NCI-H1694 (cell line): ENCODE measurements around the gene FOXC1.

Experiments
- DNase-seq: peaks from one replicate; lab custom pipeline; 2025; lab: John Stamatoyannopoulos, UW

The FOXC1 gene

DNA sequence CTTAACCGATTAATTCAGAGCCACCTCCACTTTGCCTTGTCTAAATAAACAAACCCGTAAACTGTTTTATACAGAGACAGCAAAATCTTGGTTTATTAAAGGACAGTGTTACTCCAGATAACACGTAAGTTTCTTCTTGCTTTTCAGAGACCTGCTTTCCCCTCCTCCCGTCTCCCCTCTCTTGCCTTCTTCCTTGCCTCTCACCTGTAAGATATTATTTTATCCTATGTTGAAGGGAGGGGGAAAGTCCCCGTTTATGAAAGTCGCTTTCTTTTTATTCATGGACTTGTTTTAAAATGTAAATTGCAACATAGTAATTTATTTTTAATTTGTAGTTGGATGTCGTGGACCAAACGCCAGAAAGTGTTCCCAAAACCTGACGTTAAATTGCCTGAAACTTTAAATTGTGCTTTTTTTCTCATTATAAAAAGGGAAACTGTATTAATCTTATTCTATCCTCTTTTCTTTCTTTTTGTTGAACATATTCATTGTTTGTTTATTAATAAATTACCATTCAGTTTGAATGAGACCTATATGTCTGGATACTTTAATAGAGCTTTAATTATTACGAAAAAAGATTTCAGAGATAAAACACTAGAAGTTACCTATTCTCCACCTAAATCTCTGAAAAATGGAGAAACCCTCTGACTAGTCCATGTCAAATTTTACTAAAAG is 2.7 kb downstream of the FOXC1 start:
- no peak for DNase-seq

DNA sequence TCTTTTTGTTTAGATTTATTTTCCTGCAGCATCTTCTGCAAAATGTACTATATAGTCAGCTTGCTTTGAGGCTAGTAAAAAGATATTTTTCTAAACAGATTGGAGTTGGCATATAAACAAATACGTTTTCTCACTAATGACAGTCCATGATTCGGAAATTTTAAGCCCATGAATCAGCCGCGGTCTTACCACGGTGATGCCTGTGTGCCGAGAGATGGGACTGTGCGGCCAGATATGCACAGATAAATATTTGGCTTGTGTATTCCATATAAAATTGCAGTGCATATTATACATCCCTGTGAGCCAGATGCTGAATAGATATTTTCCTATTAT is 3.2 kb downstream of the FOXC1 start:
- DNase-seq, result no peak

DNA sequence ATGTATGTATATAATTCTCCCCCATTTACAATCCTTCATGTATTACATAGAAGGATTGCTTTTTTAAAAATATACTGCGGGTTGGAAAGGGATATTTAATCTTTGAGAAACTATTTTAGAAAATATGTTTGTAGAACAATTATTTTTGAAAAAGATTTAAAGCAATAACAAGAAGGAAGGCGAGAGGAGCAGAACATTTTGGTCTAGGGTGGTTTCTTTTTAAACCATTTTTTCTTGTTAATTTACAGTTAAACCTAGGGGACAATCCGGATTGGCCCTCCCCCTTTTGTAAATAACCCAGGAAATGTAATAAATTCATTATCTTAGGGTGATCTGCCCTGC is 3.6 kb downstream of the FOXC1 start:
- DNase-seq, result no peak

DNA sequence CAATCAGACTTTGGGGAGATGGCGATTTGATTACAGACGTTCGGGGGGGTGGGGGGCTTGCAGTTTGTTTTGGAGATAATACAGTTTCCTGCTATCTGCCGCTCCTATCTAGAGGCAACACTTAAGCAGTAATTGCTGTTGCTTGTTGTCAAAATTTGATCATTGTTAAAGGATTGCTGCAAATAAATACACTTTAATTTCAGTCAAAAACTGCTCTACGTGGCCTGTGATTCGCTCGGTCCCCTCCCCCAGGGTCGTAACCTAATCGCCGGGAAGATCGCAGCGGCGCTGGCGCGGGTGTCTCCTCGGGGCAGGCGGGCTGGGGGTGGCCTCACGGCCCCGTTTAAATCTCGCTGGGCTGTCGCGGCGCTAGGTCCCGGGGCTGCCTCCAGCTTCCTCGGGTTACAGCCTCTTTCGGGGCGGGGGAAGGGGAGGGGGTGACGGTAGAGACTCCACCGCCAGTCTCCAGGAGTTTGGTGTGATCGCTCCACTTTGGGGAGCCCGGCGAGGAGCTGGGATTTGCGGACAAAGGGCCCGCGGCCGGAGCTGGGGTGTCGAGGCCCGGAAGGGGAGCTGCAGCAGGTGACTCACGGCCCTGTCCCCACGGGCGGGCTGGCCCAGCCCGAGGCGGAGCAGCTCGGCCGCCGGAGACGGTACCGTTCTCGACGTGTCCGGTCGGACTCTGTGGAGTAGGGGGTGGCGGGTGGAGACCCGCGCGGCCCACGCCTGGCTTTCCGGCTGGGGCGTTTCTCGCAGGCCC is 4.2 kb downstream of the FOXC1 start:
- DNase-seq, result no peak

DNA sequence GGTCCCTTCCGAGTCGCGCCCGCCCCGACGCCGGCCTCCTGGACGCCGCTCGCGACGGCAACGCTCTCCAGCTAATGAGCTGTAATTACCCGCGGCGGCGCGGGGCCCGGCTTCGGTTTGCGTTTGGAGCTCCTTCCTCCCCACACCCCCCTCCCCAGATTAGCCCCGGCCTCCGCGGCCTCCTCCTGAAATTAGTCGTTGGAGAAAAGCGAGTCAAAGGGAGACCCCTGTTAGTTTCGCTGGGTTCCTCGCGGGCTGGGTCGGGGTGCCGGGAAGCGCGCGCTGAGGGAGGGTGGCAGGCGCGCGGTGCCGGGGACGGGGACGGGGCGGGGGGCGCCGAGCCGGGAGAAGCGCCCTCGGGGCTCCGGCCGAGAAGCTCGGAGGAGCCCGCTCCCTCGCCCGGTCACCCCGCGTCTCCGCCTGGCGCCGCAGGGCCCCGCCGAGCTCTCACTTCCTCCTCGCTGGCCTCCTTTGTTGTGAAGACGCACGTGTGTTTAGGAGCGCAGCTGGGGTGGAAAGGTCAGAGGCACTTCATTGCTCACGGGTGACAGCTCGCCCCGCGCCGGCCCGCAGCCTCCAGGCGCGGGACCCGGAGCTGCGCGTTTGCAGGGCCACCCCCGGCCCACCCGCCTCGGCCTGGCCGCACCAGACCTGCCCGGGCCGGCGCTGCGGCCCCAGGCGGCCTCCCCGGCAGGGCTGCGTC is 4.9 kb downstream of the FOXC1 start:
- DNase-seq, result no peak

DNA sequence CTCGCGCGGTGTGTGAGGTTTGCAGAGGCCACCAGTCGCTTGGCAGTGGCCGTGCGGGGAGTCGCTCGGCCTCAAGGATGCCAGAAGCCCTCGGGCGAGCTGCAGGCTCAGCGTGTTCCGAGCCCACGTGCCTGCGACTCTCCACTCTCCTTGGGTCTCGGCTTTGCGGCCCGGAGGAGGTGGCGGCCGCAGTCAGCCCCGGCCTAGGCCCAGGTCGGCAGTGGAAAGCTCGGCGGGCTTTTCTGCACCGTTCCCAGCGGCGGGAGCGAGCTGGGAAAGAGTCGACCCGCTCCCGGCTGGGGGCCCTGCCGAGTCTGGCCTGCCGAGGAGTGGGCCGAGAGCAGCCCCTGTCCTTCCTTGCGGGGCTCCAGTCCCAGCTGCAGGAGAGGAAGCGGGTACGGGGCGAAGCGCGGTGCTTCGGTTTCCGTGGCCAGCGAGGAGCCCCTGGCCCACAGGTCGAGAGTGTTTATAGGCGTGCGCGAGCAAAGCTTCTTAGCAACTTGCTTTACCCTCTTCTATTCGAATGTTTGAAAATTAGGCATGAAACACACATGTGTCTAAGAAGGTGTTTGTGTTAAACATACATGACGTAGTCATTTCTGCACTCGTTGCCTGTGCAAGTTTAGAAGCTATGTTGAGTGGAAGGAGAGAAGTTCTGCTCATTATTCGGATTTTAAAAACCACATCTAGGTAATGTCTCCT is 5.6 kb downstream of the FOXC1 start:
- DNase-seq, result no peak

DNA sequence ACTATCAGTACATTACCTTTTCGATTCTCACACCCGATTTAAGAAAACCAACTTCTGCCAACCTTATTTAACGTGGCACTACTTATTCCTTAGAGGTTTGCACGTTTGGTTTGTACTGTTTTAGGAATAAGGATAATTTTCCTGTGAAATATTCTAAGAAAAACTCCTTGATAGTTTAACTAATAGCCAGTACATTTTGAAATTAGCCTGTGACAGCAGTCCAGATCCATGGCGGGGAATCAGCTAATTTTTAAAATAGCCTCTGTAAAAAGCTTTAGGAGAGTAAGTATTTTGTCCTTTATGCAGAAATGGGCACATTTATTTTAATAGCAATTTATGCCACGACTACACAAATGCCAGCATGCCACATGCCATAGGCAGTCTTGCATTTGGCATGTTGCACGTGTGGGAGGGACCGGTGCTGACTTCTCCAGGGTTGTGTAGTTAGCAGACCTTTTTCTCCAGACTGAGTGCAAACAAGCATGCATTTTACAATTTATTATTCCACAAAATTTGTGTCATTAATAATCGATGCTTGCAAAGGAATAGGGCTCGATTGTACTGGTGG is 6.2 kb downstream of the FOXC1 start:
- DNase-seq, result no peak

DNA sequence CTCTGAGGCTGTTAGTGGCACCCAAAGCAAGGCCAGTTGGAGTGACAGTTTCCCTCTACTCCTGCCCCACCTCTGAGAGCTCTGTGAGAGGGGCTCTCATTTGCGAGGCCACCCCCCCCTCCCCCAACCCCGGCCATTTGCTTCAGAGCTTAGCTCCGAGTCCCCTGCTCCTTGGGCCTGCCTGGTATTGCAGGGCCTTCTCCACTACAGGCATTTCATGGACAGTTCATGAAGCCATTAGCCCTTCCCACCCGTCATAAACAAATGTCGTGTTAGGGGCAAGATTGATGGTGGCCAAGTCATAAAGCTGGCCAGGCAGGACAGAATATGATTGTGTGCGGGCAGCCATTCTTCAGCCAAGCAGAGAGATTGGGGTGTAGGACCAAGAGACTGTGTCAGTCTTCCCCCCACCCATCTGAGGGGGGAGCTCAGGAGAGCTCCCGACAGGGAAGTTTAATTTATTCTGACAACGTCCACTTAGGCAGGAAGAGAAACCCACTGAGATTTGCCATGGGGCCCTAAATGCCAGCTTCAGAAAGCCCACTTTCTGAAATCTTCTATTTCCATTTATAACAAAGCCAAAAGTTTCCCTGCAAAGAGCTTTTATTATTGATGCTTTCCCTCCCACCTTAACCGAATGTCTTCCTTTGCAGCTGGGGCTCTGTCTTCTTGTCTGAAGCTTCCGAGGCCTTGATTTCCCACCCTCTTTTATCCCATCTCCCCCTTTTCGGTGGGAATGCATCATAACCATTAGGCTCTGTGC is 7.2 kb downstream of the FOXC1 start:
- DNase-seq, result no peak

DNA sequence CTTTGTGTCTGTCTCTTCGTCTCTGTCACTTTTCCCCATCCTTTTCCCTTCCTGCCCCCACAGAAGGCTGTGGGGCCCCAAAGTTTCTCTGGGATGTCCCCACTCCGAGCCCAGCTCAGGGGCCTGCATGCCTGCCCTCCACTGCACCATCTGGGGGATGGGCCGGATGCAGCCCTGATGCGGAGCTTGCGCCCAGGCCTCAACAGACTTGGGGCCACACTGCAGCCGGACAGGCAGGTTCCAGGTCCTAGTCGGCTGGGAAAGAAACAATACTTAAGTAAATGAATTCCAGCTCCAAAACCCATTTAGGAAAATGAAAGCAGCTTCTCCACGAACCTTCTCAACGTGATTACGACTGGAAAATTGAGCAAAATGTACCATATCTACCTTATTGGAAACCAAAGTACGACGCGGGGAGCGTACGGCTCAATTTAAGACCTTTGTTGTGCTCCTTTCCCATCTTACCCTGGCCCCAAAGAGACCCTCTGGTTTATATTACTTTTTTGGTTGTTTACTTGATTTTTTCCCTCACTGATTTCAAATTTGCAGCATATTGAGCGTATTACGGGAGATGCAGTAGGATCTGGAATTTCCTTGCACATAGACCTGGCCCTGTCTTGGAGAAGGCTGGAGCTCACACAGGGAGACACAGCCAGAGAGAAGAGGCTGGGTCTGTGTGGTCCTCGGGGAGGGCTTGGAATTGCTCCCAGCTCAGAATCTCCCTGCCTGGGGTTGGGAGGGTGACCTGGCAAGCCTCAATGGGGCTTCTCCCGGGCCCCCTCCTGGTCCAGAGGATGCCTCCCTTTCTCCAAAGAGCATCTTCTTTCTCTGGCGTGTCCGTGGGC is 8.0 kb downstream of the FOXC1 start:
- DNase-seq, result no peak

DNA sequence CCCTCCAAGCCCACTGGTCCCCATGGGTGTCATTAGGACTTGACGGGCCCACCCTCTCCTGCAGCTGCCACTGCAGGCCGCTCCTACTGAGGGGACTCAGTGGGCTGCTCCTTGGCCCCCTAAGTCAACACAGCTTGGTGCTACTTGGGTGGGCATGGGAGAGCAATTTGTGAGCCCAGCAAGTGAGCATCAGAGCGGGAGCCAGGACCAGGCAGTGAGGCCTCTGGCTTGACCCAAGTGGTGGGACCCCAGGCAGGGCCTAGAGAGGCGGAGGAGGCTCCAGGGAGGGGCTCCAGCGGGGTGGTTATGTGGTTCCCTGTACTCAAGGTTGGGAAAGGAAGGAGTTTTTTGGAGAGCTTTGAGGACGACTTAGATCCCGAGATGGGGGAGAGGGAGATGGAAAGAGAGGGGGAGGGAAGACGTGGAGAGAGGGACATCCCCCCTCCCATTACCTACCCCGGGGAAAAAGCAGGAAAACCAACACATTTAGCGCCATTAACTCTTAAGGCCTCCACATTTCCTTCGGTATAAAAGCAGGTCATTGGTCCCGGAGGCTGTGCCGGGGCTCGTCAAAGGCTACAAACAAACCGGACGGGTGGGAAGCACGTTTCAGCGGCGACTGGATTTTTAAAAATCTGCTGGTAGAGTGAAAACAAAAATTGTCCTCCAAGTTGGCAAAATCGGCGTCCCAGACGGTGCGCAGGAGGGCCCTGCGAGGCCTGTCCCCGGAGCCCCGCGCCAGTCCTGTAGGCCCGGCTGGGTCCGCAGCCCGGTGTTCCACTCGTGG is 8.8 kb downstream of the FOXC1 start:
- no peak for DNase-seq

DNA sequence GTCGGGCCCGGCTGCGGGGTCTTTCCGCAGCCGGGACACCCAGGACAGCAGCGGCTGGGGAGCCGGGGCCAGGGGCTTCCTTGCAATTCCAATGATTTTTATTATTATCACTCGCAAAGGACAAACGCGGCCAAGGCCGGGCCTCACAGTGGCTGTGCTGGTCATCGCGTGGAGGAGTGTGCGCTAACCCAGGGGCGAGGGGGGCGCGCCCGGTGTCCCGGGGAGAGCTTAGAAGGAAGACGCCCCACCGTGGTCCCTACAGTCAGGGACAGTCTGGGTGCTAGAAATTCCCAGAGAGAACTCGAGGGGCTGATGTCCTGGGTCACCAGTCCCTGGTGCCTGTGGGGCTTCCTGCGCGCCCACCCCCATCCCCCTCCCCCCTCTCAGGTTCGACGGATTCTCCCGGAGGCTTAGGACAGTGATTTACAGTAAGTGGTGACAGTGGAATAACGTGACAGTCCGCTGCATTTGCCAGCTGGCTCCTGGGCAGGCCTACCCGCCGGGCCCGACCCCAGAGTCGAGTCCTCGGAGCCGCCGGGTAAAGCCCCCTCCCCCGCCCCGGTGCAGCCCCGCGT is 9.5 kb downstream of the FOXC1 start:
- DNase-seq, result no peak

DNA sequence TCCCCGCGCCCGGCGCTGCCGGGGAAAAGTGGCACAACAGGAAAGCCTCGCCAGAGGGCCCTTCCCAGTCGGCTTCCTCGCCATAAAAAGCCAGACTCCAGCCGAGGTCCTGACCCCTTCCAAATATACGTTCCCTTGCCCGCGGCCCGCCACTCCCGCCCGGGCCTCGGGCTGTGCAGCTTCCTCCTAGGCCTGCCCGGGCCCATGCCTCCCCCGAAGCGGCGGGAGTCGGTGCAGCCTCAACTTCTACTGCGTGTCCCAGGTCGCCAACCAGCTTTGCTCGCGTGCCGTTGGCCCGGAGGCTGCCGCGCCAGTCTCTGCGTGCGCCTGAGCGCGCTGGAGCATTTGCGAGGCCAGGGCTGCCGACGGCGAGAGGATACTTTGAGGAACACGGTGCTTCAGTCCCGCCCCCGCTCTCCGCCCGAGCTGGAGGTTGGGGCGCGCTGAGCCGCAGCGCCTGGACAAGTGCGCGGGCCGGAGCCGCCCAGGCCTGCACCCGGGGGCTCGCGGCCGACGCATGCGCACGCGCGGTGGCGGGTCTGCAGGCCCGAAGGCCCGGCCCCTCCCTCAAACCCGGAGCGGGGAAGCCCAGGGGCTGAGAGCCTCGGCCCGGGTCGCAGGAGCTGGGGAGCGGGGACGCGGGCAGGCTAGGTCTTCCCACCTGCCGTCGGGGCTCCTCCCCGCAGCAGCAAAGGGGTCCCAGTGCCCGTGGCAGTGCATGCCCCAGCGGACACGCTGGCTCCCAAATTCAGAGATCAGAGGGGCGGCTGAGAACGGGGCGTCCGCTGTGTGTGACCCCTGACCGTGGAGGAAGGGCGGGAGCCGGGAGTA is 10.2 kb downstream of the FOXC1 start:
- no peak for DNase-seq

DNA sequence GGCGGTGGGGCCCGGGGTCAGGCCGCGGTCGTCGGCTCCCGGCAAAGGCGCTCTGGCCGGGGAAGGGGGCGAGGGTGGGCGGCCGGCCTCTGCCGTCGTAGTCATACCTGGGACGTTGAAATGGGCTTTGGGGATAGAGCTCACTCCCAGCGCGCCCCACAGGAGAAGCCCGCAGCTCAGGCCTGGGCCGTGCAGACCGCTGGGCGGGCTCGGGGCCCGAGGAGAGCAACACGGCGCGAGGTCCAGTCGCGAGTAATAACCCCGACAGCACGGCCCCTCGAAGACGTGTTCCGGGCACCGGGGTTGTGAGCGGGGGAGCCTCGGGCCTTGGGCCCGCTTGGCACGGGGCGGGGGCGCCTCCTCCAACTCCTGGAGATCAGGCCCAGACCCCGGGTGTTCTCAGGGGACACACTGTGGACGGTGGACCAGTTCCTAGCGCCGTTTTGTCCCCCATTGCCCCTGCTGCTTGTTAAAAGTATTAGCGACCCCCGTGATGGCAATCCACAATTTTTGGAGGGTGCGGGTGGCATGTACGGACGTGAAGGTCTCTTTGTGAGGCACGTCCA is 10.9 kb downstream of the FOXC1 start:
- DNase-seq, result no peak

DNA sequence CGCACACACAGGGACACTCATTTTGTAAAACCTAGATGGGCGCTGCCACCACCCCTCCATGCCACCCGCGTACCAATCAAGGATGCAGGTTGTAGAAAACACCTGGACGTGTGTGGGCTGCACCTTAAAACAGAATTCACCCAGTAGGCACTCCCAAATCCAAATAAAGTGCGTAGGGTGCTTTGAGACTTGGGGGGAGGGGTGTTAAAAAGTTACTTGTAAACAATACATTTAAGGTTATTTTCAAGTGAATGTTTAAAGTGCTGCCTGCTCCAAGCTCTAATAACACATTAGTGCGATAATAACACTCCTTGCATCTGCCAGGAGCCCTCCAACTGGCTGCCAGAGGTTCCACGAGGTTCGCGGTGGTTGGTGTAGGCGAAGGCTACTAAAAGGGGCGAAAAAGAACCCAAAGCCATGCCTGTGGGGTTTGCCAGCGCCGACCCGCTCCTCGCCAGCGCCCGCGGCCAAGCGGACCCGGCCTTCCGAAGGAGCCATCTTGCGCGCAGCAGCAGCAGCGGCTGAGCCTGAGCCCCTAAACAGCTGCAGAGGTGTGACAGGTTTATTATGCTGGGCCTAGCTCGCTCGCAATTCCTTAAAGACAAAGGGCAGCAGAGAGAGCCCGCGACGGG is 11.5 kb downstream of the FOXC1 start:
- DNase-seq, result no peak

DNA sequence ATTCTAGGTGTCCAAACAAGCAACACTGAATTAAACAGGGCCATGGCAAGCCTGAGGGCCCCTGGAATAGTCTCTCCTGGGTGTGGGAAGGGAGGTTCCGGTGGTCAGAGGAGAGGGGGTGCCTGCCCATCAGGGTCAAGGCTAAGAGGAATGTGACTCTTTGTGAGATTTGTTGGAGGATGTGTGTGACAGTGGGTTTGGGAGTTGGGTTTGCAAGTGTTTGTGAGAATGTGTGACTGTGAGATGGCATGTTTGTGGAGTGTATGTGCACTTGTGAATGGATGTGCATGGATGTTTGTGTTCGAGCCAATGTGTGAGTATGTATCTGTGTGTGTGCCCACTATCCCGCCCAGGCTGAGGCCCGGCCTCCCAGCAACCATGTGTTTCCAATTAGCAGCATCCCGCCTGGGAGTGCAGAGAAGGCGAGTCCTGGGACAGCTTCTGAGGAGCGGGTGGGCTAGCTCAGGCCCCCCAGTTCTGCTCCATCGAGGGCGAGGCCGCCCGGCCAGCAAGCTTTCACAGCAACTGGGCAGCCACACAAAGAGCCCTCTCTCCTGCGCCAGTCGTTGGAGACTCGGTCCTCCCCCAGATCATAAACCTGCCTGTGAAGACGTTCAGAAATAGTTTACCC is 12.6 kb downstream of the FOXC1 start:
- no peak for DNase-seq

DNA sequence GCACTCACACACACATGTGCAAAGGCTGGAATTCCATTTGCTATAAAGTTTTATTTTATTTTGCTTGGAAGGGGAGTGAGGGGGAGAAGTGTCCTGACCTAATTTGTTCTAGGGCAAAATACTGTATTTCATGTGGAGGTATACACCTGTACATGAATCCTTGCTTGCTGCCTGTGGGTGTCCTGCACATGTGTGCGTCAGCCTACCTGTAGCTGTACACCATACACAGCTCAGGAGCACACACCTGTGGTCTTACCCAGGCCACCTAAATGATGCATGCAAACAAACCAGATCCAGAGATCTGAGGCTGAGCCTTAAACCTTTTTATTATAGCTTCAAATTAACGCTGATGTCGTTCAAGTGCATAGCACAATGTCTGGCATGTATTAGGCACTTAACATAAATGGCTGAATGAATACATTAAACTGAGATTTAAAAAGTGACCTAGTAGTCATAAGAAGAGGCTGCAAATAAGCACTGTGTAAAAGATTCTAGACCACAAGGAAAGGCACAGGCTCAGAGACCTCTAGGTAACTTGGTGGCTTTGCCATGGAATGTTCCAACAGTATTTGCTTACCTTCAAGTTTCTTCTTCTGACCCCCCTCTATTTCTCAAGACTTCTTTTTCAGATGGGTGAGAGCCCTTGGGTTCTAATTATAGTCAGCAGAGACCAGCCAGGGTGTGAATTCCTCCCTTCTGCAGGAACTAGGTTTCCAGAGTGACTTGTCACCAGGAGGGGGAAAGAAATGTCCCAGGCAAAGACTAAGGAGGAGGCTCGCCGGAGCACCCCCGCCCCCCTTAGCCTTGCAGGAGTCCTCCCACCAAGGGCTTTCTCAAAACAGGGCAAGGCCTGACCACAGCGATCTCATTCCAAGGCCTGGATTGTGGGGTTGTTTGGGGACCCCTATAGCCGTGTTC is 13.4 kb downstream of the FOXC1 start:
- no peak for DNase-seq

DNA sequence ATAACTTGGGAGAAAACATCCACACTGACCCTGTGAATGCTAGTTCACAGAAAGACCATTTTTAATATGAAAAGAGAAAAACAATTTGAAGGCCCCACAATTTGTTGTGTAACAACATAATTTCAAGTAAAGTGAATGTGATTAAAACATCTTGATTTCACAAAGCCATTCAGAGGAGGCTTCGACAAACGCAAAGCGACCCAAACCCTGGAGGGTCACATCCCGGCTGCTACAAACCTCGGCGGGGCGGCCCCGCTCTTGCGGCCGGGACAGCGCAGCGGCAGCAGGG is 14.0 kb downstream of the FOXC1 start:
- DNase-seq, result no peak
